Measurements from ENCODE around the gene TREML1.
"Not testable (repeated sequence)": the region's sequence is repeated elsewhere in the genome, so short reads cannot be mapped to it uniquely, and the experiment has no call there.

The TREML1 gene

GRCh38 chr6:41132254-41132653, 21.9 kb downstream of the TREML1 start:
- no peak for DNase-seq (ENCODE audit: low spot score)
- in situ Hi-C loops (cut with MboI; ENCODE audit: low pct_unique_long_range_greater_than_20kb, low sequenced_read_pairs, unreplicated experiment), result no loop called here
- TF ChIP-seq, protein P1, sequence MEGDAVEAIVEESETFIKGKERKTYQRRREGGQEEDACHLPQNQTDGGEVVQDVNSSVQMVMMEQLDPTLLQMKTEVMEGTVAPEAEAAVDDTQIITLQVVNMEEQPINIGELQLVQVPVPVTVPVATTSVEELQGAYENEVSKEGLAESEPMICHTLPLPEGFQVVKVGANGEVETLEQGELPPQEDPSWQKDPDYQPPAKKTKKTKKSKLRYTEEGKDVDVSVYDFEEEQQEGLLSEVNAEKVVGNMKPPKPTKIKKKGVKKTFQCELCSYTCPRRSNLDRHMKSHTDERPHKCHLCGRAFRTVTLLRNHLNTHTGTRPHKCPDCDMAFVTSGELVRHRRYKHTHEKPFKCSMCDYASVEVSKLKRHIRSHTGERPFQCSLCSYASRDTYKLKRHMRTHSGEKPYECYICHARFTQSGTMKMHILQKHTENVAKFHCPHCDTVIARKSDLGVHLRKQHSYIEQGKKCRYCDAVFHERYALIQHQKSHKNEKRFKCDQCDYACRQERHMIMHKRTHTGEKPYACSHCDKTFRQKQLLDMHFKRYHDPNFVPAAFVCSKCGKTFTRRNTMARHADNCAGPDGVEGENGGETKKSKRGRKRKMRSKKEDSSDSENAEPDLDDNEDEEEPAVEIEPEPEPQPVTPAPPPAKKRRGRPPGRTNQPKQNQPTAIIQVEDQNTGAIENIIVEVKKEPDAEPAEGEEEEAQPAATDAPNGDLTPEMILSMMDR (IDR thresholded peaks at IDR 0.05; ENCODE audit: extremely low read depth, insufficient read depth, missing control alignments), result no peak

DNA sequence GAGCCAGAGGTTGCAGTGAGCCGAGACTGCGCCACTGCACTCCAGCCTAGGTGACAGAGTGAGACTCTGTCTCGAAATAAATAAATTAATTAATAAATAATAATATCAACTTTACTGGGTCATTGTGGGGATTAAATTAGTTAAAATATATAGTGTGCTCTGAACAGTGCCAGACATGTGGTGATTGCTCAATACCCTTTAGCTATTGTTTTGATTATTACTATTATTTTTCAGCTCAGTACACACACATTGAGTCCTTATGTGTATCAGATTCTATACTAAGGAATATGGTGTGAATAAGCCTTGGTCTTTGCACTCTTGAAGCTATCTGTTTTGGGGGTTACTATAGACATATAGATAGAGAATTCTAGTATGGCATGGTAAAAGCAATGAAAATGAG, 28.9 kb downstream of the TREML1 start:
- TF ChIP-seq, protein P1 (IDR thresholded peaks at IDR 0.05; ENCODE audit: extremely low read depth, insufficient read depth, missing control alignments), result no peak
- in situ Hi-C loops (cut with MboI; ENCODE audit: low pct_unique_long_range_greater_than_20kb, low sequenced_read_pairs, unreplicated experiment), result no loop called here
- DNase-seq (ENCODE audit: low spot score), result no peak

- in situ Hi-C loops (cut with MboI; ENCODE audit: low pct_unique_long_range_greater_than_20kb, low sequenced_read_pairs, unreplicated experiment), result no loop called here
- DNase-seq (ENCODE audit: low spot score), result no peak
- TF ChIP-seq, protein P1 (IDR thresholded peaks at IDR 0.05; ENCODE audit: extremely low read depth, insufficient read depth, missing control alignments), result no peak
Observed at GRCh38 chr6:41122918-41123317, 31.2 kb downstream of the TREML1 start.

- TF ChIP-seq, protein P1 (IDR thresholded peaks at IDR 0.05; ENCODE audit: extremely low read depth, insufficient read depth, missing control alignments), result no peak
- no peak for DNase-seq (ENCODE audit: low spot score)
- in situ Hi-C loops (cut with MboI; ENCODE audit: low pct_unique_long_range_greater_than_20kb, low sequenced_read_pairs, unreplicated experiment), result no loop called here
Observed at GRCh38 chr6:41122373-41122772, 31.8 kb downstream of the TREML1 start.

GRCh38 chr6:41120058-41120457, 34.1 kb downstream of the TREML1 start:
- no peak for DNase-seq (ENCODE audit: low spot score)
- TF ChIP-seq, protein P1 (IDR thresholded peaks at IDR 0.05; ENCODE audit: extremely low read depth, insufficient read depth, missing control alignments), result no peak
- in situ Hi-C loops (cut with MboI; ENCODE audit: low pct_unique_long_range_greater_than_20kb, low sequenced_read_pairs, unreplicated experiment), result no loop called here

GRCh38 chr6:41119508-41119907, 34.6 kb downstream of the TREML1 start:
- in situ Hi-C loops (cut with MboI; ENCODE audit: low pct_unique_long_range_greater_than_20kb, low sequenced_read_pairs, unreplicated experiment), result no loop called here
- TF ChIP-seq, protein P1 (IDR thresholded peaks at IDR 0.05; ENCODE audit: extremely low read depth, insufficient read depth, missing control alignments), result no peak
- DNase-seq (ENCODE audit: low spot score), result no peak

DNA sequence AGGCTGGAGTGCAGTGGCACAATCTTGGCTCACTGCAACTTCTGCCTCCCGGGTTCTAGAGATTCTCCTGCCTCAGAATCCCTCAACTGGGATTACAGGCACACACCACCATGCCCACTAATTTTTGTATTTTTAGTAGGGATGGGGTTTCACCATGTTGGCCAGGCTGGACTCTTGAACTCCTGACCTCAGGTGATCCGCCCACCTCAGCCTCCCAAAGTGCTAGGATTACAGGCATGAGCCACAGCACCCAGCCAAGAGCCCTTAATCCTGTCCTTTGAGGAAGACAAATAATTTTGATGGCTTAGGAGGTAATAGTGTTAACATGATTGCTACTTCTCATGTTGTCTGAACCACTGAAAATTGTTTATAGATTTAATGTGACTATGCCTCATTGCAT, 39.1 kb downstream of the TREML1 start:
- DNase-seq (ENCODE audit: low spot score); in situ Hi-C loops (cut with MboI; ENCODE audit: low pct_unique_long_range_greater_than_20kb, low sequenced_read_pairs, unreplicated experiment): not testable (repeated sequence)
